Uterus (tissue), 4 donors: ENCODE data around the gene CCNF. TPM values are rescaled to one million over a fixed set of nuclear protein-coding genes. Genes with fewer than 3 reads are reported as not detected.

ENCODE experiments used
- DNase-seq, 2 donors: peaks; one replicate each; pipeline ENCODE4 v3.0.0-alpha.2; 2019 to 2020
- H3K27ac ChIP-seq, 2 donors: fragments of 200-600 bp; sonication (generic); 1 replicate in 1 of 2; 2 replicates in 1 of 2; pipeline ENCODE4 v1.5.1; 2016 to 2018
- H3K27me3 ChIP-seq, 2 donors: fragments of 200-600 bp; sonication (generic); one replicate each; pipeline ENCODE4 v1.5.1; 2018 to 2019; ENCODE audit warnings: control low read depth in 1 of 2
- H3K36me3 ChIP-seq, 2 donors: fragments of 200-600 bp; sonication (generic); one replicate each; pipeline ENCODE4 v1.5.1; 2019; ENCODE audit warnings: control low read depth in 1 of 2
- H3K4me1 ChIP-seq, 2 donors: fragments of 200-600 bp; sonication (generic); one replicate each; pipeline ENCODE4 v1.5.1; 2018 to 2019; ENCODE audit warnings: control low read depth in 1 of 2
- H3K4me3 ChIP-seq, 2 donors: fragments of 200-600 bp; sonication (generic); 1 replicate in 1 of 2; 2 replicates in 1 of 2; pipeline ENCODE4 v1.5.1; 2018 to 2019; ENCODE audit warnings: mild to moderate bottlenecking in 1 of 2
- H3K9me3 ChIP-seq, 2 donors: fragments of 200-600 bp; sonication (generic); one replicate each; pipeline ENCODE4 v1.5.1; 2019; ENCODE audit warnings: control low read depth in 1 of 2
- CTCF ChIP-seq, 4 experiments: fragments of 200-600 bp in 2 of 4; fragments of 450-650 bp in 2 of 4; sonication (generic) in 2 of 4; IDR thresholded peaks; one replicate each; pipeline ENCODE4 v1.5.1; 2016 to 2019; ENCODE audit warnings: antibody characterized with exemption in 4 of 4, mild to moderate bottlenecking in 2 of 4, moderate library complexity in 1 of 4
- POLR2A ChIP-seq, 2 donors: fragments of 450-650 bp; IDR thresholded peaks; one replicate each; pipeline ENCODE4 v1.6.1; 2016; ENCODE audit warnings: antibody characterized with exemption in 2 of 2, mild to moderate bottlenecking in 1 of 2, moderate library complexity in 1 of 2
- intact Hi-C: fragments of 100-400 bp; cut with DNase I; formaldehyde crosslinking; loops from one replicate; pipeline ENCODE4 v1.15.1; 2023; ENCODE audit warnings: low total_unique reads
- total RNA-seq, 4 donors: library from RNA; depleted of rRNA in 3 of 4; stranded (reverse); fragments of >200 nt in 3 of 4; gene quantifications; one replicate each; pipeline versions ENCODE4 v1.1.0 to v1.2.4, GENCODE V29; 2014 to 2023
- donor health status: DM: yes; HTN: yes; CAD: no.

Gene CCNF
- total RNA-seq, 4 donors from 2014 or later = under 0.01 to 11.8 (median 1.9) TPM; not detected in 1

DNA sequence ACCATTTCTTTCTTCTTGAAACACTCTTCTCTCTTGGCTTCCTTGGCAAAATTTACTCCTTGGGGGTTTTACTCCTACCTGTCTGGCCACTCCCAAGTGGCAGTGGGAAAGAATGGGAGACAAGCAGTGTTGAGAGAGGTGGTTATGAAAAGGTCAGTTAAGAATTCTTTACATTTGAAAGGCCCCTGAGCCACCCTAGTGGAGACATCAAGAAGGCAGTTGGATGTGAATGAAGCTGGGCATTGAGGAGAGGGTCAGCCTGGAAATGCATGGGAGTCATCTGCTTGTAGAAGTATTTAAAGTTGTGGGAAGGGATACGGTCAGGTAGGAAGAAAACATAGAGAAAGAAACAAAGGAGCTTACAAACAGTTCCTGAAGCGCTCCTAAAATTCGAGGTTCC is 42.3 kb upstream of the CCNF start:
- intact Hi-C loops = no loop called here
- H3K9me3 ChIP-seq = no peaks in the 10 kb centered on the region
- H3K36me3 ChIP-seq = no peaks in the 10 kb centered on the region
- no peaks in the 10 kb centered on the region for H3K27me3 ChIP-seq
- H3K4me3 ChIP-seq = no peak overlapping the region
- DNase-seq = no peak
- no peak overlapping the region for H3K27ac ChIP-seq
- H3K4me1 ChIP-seq = no peaks in the 10 kb centered on the region
- TF ChIP-seq CTCF (IDR thresholded peaks at IDR 0.05) = no peak
- TF ChIP-seq POLR2A (IDR thresholded peaks at IDR 0.05) = no peak

GRCh38 chr16:2388139-2388874 is 40.9 kb upstream of the CCNF start:
- H3K4me3 ChIP-seq = no peak overlapping the region
- H3K27me3 ChIP-seq = no peaks in the 10 kb centered on the region
- H3K9me3 ChIP-seq = no peaks in the 10 kb centered on the region
- H3K27ac ChIP-seq = no peak overlapping the region
- H3K36me3 ChIP-seq = no peaks in the 10 kb centered on the region
- H3K4me1 ChIP-seq = no peaks in the 10 kb centered on the region
- DNase-seq = no peak
- TF ChIP-seq CTCF (IDR thresholded peaks at IDR 0.05) = no peak
- no peak for TF ChIP-seq POLR2A (IDR thresholded peaks at IDR 0.05)
- intact Hi-C loops = no loop called here

- no peak for DNase-seq
- H3K27ac ChIP-seq = no peak overlapping the region
- intact Hi-C loops = no loop called here
- TF ChIP-seq POLR2A (IDR thresholded peaks at IDR 0.05) = no peak
- no peak for TF ChIP-seq CTCF (IDR thresholded peaks at IDR 0.05)
- no peaks in the 10 kb centered on the region for H3K4me1 ChIP-seq
- no peaks in the 10 kb centered on the region for H3K27me3 ChIP-seq
- H3K4me3 ChIP-seq = no peak overlapping the region
- H3K36me3 ChIP-seq = no peaks in the 10 kb centered on the region
- no peaks in the 10 kb centered on the region for H3K9me3 ChIP-seq
Measured at GRCh38 chr16:2388875-2389433, 40.3 kb upstream of the CCNF start.

DNA sequence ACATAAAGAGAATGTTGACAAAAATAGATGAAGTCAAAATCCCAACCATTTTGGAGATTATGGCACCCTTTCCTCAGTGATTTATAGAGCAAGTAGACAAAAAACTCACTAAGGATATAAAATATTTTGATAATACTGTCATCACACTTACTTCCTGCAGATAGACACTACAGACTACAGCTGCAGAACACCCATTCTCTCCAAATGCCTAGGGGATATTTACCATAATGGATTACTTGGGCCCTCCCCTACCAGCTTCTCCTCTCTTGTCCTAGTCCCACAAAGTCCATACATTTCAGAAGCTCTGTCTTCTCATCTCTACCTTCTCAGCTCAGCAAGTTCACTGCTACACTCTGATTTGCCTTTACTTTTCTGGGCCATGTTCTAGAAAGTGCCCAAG is 37.2 kb upstream of the CCNF start:
- TF ChIP-seq CTCF (IDR thresholded peaks at IDR 0.05) (no peak), POLR2A (IDR thresholded peaks at IDR 0.05) (no peak)
- Histone ChIP-seq H3K27me3 (no peaks in the 10 kb centered on the region), H3K27ac (no peak overlapping the region), H3K36me3 (no peaks in the 10 kb centered on the region), H3K4me3 (no peak overlapping the region), H3K4me1 (no peaks in the 10 kb centered on the region), H3K9me3 (no peaks in the 10 kb centered on the region)
- intact Hi-C loops = no loop called here
- no peak for DNase-seq

GRCh38 chr16:2398520-2398919 is 30.7 kb upstream of the CCNF start:
- Histone ChIP-seq H3K36me3 (no peaks in the 10 kb centered on the region), H3K4me1 (no peaks in the 10 kb centered on the region), H3K9me3 (no peaks in the 10 kb centered on the region), H3K27me3 (no peaks in the 10 kb centered on the region), H3K27ac (no peak overlapping the region), H3K4me3 (no peak overlapping the region)
- TF ChIP-seq CTCF (IDR thresholded peaks at IDR 0.05) = no peak
- TF ChIP-seq POLR2A (IDR thresholded peaks at IDR 0.05) = no peak
- no peak for DNase-seq
- intact Hi-C loops = no loop called here
